Urinary bladder (tissue), 4 donors: ENCODE data around the gene GMEB2. TPM values are rescaled to one million over a fixed set of nuclear protein-coding genes. Genes with fewer than 3 reads are reported as not detected.
A peak's percentile ranks its signal among the peaks of the same experiment; 100 is the strongest.
"Not testable (repeated sequence)": the region's sequence is repeated elsewhere in the genome, so short reads cannot be mapped to it uniquely, and the experiment has no call there.

ENCODE experiments used
- DNase-seq: peaks from one replicate; pipeline ENCODE4 v3.0.0-alpha.2; 2015; ENCODE audit errors: extremely low spot score
- H3K27ac ChIP-seq: one replicate; pipeline ENCODE4 v1.5.1; 2013; ENCODE audit warnings: low read depth, mild to moderate bottlenecking, moderate library complexity
- H3K36me3 ChIP-seq: one replicate; pipeline ENCODE4 v1.6.1; 2013; ENCODE audit warnings: mild to moderate bottlenecking, moderate library complexity; ENCODE audit not compliant: insufficient read depth
- H3K4me1 ChIP-seq: one replicate; pipeline ENCODE4 v1.6.1; 2013; ENCODE audit warnings: mild to moderate bottlenecking, moderate library complexity; ENCODE audit not compliant: insufficient read depth
- H3K4me3 ChIP-seq: one replicate; pipeline ENCODE4 v1.5.1; 2013; ENCODE audit warnings: low read depth, low read length
- WGBS: extraction: QIAGEN DNeasy Blood & Tissue Kit; methylation state at CpG from one replicate; pipeline ENCODE4 v1.1.7; 2013; 5-methylcytosine and 5-hydroxymethylcytosine counted together
- polyA plus RNA-seq: library from polyadenylated mRNA; stranded (reverse); fragments of 200-250 nt; gene quantifications from one replicate; pipeline ENCODE4 v1.2.3, GENCODE V29; 2013
- total RNA-seq: library from RNA; depleted of rRNA; stranded (reverse); fragments of >200 nt; gene quantifications from one replicate; pipeline ENCODE4 v1.2.3, GENCODE V29; 2014
- donor health status: healthy with polysubstance abuse.
- donor health status: healthy.

GMEB2 gene
- total RNA-seq (7.7 TPM), polyA plus RNA-seq (12.1 TPM)

GRCh38 chr20:63626424-63627128 is at the start of gene GMEB2:
Gene GMEB2, minus strand, starts transcription at chr20:63627101. Its CDS starts 7,704 bp downstream, at chr20:63619397.
- Histone ChIP-seq H3K27ac (peak within 1 kb of the TSS; percentile 97), H3K4me1 (no peaks in the 10 kb centered on the region), H3K36me3 (no peaks in the 10 kb centered on the region), H3K4me3 (peak within 1 kb of the TSS; percentile 76)
- WGBS = under 1% methylated on average over 113 of the region's 114 CpGs
- DNase-seq = peak; percentile 29

GRCh38 chr20:63675681-63676368 is 48.9 kb upstream of the GMEB2 start:
- Histone ChIP-seq H3K4me1 (no peaks in the 10 kb centered on the region), H3K4me3 (no peak overlapping the region), H3K27ac (no peak overlapping the region), H3K36me3 (no peaks in the 10 kb centered on the region)
- WGBS = 95% methylated on average over 20 of the region's 20 CpGs
- no peak for DNase-seq

- no peaks in the 10 kb centered on the region for H3K4me1 ChIP-seq
- H3K36me3 ChIP-seq = no peaks in the 10 kb centered on the region
- WGBS = 89% methylated on average over 14 of the region's 14 CpGs
- no peak overlapping the region for H3K27ac ChIP-seq
- H3K4me3 ChIP-seq = no peak overlapping the region
- DNase-seq = no peak
Observed at GRCh38 chr20:63673951-63674350, 47.0 kb upstream of the GMEB2 start.

GRCh38 chr20:63672666-63673065 is 45.8 kb upstream of the GMEB2 start:
- Histone ChIP-seq H3K4me1 (no peaks in the 10 kb centered on the region), H3K4me3 (no peak overlapping the region), H3K27ac (no peak overlapping the region), H3K36me3 (no peaks in the 10 kb centered on the region)
- no peak for DNase-seq
- 91% methylated on average over 10 of the region's 10 CpGs for WGBS

GRCh38 chr20:63671695-63672094 is 44.8 kb upstream of the GMEB2 start:
- H3K36me3 ChIP-seq, H3K4me3 ChIP-seq, H3K4me1 ChIP-seq, H3K27ac ChIP-seq, DNase-seq: not testable (repeated sequence)
- WGBS = 91% methylated on average over 12 of the region's 12 CpGs

GRCh38 chr20:63668351-63668750 is 41.5 kb upstream of the GMEB2 start:
- no peak overlapping the region for H3K4me3 ChIP-seq
- H3K36me3 ChIP-seq = no peaks in the 10 kb centered on the region
- no peak overlapping the region for H3K27ac ChIP-seq
- H3K4me1 ChIP-seq = no peaks in the 10 kb centered on the region
- no peak for DNase-seq
- 91% methylated on average over 11 of the region's 11 CpGs for WGBS

- Histone ChIP-seq H3K4me1 (no peaks in the 10 kb centered on the region), H3K27ac (no peak overlapping the region), H3K36me3 (no peaks in the 10 kb centered on the region), H3K4me3 (no peak overlapping the region)
- DNase-seq = no peak
- WGBS = 91% methylated on average over 16 of the region's 16 CpGs
Observed at GRCh38 chr20:63667858-63668257, 41.0 kb upstream of the GMEB2 start.

- Histone ChIP-seq H3K4me3 (no peak overlapping the region), H3K36me3 (no peaks in the 10 kb centered on the region), H3K4me1 (no peaks in the 10 kb centered on the region), H3K27ac (no peak overlapping the region)
- 94% methylated on average over 14 of the region's 14 CpGs for WGBS
- DNase-seq = no peak
Observed at GRCh38 chr20:63665708-63666107, 38.8 kb upstream of the GMEB2 start.

- no peak overlapping the region for H3K4me3 ChIP-seq
- no peaks in the 10 kb centered on the region for H3K4me1 ChIP-seq
- WGBS = 68% methylated on average over 18 of the region's 18 CpGs
- no peak for DNase-seq
- H3K36me3 ChIP-seq = no peaks in the 10 kb centered on the region
- no peak overlapping the region for H3K27ac ChIP-seq
Observed at GRCh38 chr20:63664861-63665594, 38.1 kb upstream of the GMEB2 start.

- WGBS = 92% methylated on average over 22 of the region's 22 CpGs
Observed at GRCh38 chr20:63664143-63664851, 37.4 kb upstream of the GMEB2 start.

GRCh38 chr20:63663332-63664066 is 36.6 kb upstream of the GMEB2 start:
- Histone ChIP-seq H3K36me3 (no peaks in the 10 kb centered on the region), H3K27ac (no peak overlapping the region), H3K4me1 (no peaks in the 10 kb centered on the region), H3K4me3 (no peak overlapping the region)
- DNase-seq = no peak
- 92% methylated on average over 26 of the region's 26 CpGs for WGBS

More at GRCh38 chr20:63664143-63664851, 37.4 kb upstream of the GMEB2 start:
- no peak for DNase-seq
- no peaks in the 10 kb centered on the region for H3K4me1 ChIP-seq
- no peak overlapping the region for H3K27ac ChIP-seq
- H3K4me3 ChIP-seq = no peak overlapping the region
- H3K36me3 ChIP-seq = no peaks in the 10 kb centered on the region

GRCh38 chr20:63662813-63663189 is 35.9 kb upstream of the GMEB2 start:
- DNase-seq = no peak
- 93% methylated on average over 9 of the region's 9 CpGs for WGBS
- Histone ChIP-seq H3K36me3 (no peaks in the 10 kb centered on the region), H3K4me3 (no peak overlapping the region), H3K4me1 (no peaks in the 10 kb centered on the region), H3K27ac (no peak overlapping the region)
